ENCODE results near the gene GALNT16.

GRCh38 chr14:69317780-69318179, 57.8 kb downstream of the GALNT16 start:
- TF ChIP-seq YY1 (IDR thresholded peaks at IDR 0.05; ENCODE audit: low read depth) = no peak
- TF ChIP-seq MAX (IDR thresholded peaks at IDR 0.05) = no peak
- no peak for TF ChIP-seq FOXM1 (IDR thresholded peaks at IDR 0.05; ENCODE audit: borderline replicate concordance, low read depth)
- no peak for TF ChIP-seq CEBPB (IDR thresholded peaks at IDR 0.05)
- TF ChIP-seq TAF1 (IDR thresholded peaks at IDR 0.05; ENCODE audit: low read depth) = no peak

Measured in Ishikawa (cell line).